Measurements from ENCODE around the gene SCIN. TPM values are rescaled to one million over a fixed set of nuclear protein-coding genes. Genes with fewer than 3 reads are reported as not detected.

SCIN gene
- polyA plus RNA-seq, 1 donor from 2014 or later, result 0.53 TPM

- Histone ChIP-seq H3K27me3 (ENCODE audit: insufficient read depth, low read depth, low read length) (no peaks in the 10 kb centered on the region), H3K4me2 (ENCODE audit: low read length) (no peak overlapping the region), H3K9ac (ENCODE audit: low read length) (no peak overlapping the region), H3K9me3 (ENCODE audit: low read length) (no peaks in the 10 kb centered on the region), H3K79me2 (replicated peaks; ENCODE audit: insufficient read depth, low read length) (no peaks in the 10 kb centered on the region), H2AFZ (ENCODE audit: low read depth, low read length) (no peak overlapping the region), H4K20me1 (ENCODE audit: insufficient read depth) (no peaks in the 10 kb centered on the region), H3K27ac (ENCODE audit: low read length) (no peak overlapping the region), H3K4me3 (ENCODE audit: low read length) (no peak overlapping the region), H3K9me2 (ENCODE audit: insufficient read depth, low read length) (no peaks in the 10 kb centered on the region), H3F3A (ENCODE audit: insufficient read depth, low read length, poor library complexity, severe bottlenecking) (no peaks in the 10 kb centered on the region), H3K36me3 (ENCODE audit: insufficient read depth, low read length) (no peaks in the 10 kb centered on the region)
- TF ChIP-seq SMC3 (conservative IDR thresholded peaks at IDR 0.05; ENCODE audit: poor library complexity), result peak; percentile 66
- TF ChIP-seq CTCF (IDR thresholded peaks at IDR 0.05; ENCODE audit: poor library complexity, severe bottlenecking), result peak; percentile 65
- TF ChIP-seq RAD21 (conservative IDR thresholded peaks at IDR 0.05), result peak; percentile 65
- no peak for TF ChIP-seq REST (IDR thresholded peaks at IDR 0.05; ENCODE audit: borderline replicate concordance)
Measured at GRCh38 chr7:12683678-12684585, 113.4 kb downstream of the SCIN start.

- Histone ChIP-seq H3K9ac (ENCODE audit: low read length) (no peak overlapping the region), H3K27me3 (ENCODE audit: insufficient read depth, low read depth, low read length) (no peaks in the 10 kb centered on the region), H2AFZ (ENCODE audit: low read depth, low read length) (no peak overlapping the region), H3K4me2 (ENCODE audit: low read length) (no peak overlapping the region), H3K9me3 (ENCODE audit: low read length) (no peaks in the 10 kb centered on the region), H3K4me3 (ENCODE audit: low read length) (no peak overlapping the region), H3K9me2 (ENCODE audit: insufficient read depth, low read length) (no peaks in the 10 kb centered on the region), H3K36me3 (ENCODE audit: insufficient read depth, low read length) (no peaks in the 10 kb centered on the region), H3K27ac (ENCODE audit: low read length) (no peak overlapping the region), H3K79me2 (replicated peaks; ENCODE audit: insufficient read depth, low read length) (no peaks in the 10 kb centered on the region), H4K20me1 (ENCODE audit: insufficient read depth) (no peaks in the 10 kb centered on the region), H3F3A (ENCODE audit: insufficient read depth, low read length, poor library complexity, severe bottlenecking) (no peaks in the 10 kb centered on the region)
- TF ChIP-seq REST (IDR thresholded peaks at IDR 0.05; ENCODE audit: borderline replicate concordance) (no peak), TAF1 (IDR thresholded peaks at IDR 0.05; ENCODE audit: low read depth) (no peak), RAD21 (conservative IDR thresholded peaks at IDR 0.05) (no peak), POLR2AphosphoS5 (IDR thresholded peaks at IDR 0.05) (no peak), SMC3 (conservative IDR thresholded peaks at IDR 0.05; ENCODE audit: poor library complexity) (no peak)
Measured at GRCh38 chr7:12684733-12685132, 114.2 kb downstream of the SCIN start.

Data from neural cell (in vitro differentiated cells).